Large intestine (tissue), 3 donors: ENCODE measurements around the gene GDPD5. TPM values are rescaled to one million over a fixed set of nuclear protein-coding genes. Genes with fewer than 3 reads are reported as not detected.

Source experiments
- DNase-seq, 2 donors: peaks; one replicate each; pipeline versions ENCODE4 v3.0.0 to v3.0.0-alpha.2; 2013
- H3K27ac ChIP-seq: one replicate; pipeline ENCODE4 v1.5.1; 2013; ENCODE audit warnings: low read length
- H3K27me3 ChIP-seq: 2 replicates; pipeline ENCODE4 v1.6.1; 2013; ENCODE audit warnings: low read length; ENCODE audit not compliant: control insufficient read depth, insufficient read depth
- H3K36me3 ChIP-seq: 2 replicates; pipeline ENCODE4 v1.6.1; 2013; ENCODE audit warnings: low read length; ENCODE audit not compliant: control insufficient read depth, insufficient read depth
- H3K4me1 ChIP-seq: one replicate; pipeline ENCODE4 v1.6.1; 2013; ENCODE audit warnings: low read length; ENCODE audit not compliant: control insufficient read depth, insufficient read depth
- H3K4me3 ChIP-seq: one replicate; pipeline ENCODE4 v1.5.1; 2013; ENCODE audit warnings: low read length
- H3K9me3 ChIP-seq: one replicate; pipeline ENCODE4 v1.6.1; 2013; ENCODE audit warnings: mild to moderate bottlenecking, low read depth, low read length, moderate library complexity; ENCODE audit not compliant: control insufficient read depth
- WGBS: methylation state at CpG from one replicate; pipeline ENCODE4 v1.1.5; 2013; ENCODE audit warnings: low lambda C conversion rate; ENCODE audit not compliant: insufficient coverage; 5-methylcytosine and 5-hydroxymethylcytosine counted together
- polyA plus RNA-seq: library from polyadenylated mRNA; unstranded; fragments of 120-200 nt; gene quantifications from one replicate; pipeline ENCODE4 v1.2.1, GENCODE V29; 2013

Gene GDPD5
- polyA plus RNA-seq, 1 donor = 71.7 TPM

DNA sequence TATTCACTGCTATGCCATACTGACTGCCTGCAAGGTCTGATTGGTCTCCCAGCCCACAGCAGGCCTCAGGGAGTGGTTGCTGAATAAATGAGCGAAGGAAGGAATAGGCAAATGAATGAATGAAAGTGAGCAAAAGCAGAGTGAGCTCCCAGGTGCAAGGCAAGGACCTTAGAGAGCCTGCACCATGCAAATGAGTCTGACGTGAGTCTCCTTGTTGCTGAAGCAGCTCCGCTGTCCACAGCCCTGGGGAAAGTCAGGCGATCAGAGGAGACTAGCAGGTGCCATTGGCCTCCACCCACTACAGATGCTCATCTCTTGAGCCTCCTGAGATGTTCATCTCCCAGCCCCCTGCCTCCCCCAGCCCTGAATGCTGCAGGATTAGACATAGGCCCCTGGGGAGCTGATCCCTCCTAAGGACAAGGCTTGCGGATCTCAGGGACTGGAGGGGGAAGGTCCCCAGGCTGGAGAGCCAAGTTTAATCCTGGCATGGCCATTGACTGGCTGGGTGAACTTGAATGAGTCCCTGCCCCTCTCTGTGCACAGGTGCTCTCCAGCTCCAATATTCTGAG lies 22.1 kb downstream of the GDPD5 start:
- no peak overlapping the region for H3K4me3 ChIP-seq
- no CpG with 5 or more reads among the region's 5 CpGs for WGBS
- H3K9me3 ChIP-seq = no peaks in the 10 kb centered on the region
- no peak overlapping the region for H3K27ac ChIP-seq
- H3K27me3 ChIP-seq = no peaks in the 10 kb centered on the region
- no peak for DNase-seq
- H3K36me3 ChIP-seq = no peaks in the 10 kb centered on the region
- H3K4me1 ChIP-seq = peaks cover 53% of the 10 kb centered on the region

DNA sequence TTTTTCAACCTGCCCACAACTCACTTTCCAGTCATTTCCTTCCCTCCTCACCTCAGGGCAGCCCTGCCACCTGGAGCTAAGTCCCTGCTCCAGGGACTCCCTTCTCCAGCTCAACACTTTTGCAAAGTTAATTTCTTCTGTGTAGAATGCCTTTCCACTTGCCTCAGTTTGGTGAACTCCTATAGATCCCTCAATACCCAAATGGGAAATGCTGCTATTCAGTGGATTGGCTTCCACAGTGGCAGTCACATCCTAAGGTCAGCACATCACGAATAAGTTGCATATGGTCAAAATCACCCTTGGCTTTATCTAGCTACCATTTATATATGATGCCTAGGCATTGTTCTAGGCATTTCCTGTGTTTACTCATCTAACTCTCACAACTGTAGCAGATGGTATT lies 23.6 kb downstream of the GDPD5 start:
- no CpG with 5 or more reads among the region's 1 CpG for WGBS
- H3K36me3 ChIP-seq = no peaks in the 10 kb centered on the region
- H3K27me3 ChIP-seq = no peaks in the 10 kb centered on the region
- DNase-seq = no peak
- H3K9me3 ChIP-seq = no peaks in the 10 kb centered on the region
- no peak overlapping the region for H3K4me3 ChIP-seq
- peaks cover 43% of the 10 kb centered on the region for H3K4me1 ChIP-seq
- no peak overlapping the region for H3K27ac ChIP-seq

DNA sequence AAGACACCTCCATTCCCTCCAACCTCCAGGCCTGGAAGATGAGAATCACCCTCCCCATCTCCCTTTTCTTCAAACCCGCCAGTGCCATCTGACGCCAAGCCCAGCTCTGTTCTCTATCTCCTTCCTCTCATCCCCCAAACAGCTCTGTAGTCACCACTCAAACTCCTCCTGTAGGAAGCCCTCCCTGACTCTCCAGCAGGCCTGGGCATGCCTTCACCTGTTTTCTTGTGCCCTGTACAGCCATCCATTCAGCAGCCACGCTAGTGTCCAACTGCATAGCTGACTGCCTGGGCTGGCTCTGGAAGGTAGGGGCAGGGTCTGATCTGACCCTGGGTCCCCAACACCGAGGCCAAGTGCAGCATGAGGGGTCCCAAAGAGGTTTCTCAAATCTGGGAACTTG lies 25.0 kb downstream of the GDPD5 start:
- H3K36me3 ChIP-seq = no peaks in the 10 kb centered on the region

DNA sequence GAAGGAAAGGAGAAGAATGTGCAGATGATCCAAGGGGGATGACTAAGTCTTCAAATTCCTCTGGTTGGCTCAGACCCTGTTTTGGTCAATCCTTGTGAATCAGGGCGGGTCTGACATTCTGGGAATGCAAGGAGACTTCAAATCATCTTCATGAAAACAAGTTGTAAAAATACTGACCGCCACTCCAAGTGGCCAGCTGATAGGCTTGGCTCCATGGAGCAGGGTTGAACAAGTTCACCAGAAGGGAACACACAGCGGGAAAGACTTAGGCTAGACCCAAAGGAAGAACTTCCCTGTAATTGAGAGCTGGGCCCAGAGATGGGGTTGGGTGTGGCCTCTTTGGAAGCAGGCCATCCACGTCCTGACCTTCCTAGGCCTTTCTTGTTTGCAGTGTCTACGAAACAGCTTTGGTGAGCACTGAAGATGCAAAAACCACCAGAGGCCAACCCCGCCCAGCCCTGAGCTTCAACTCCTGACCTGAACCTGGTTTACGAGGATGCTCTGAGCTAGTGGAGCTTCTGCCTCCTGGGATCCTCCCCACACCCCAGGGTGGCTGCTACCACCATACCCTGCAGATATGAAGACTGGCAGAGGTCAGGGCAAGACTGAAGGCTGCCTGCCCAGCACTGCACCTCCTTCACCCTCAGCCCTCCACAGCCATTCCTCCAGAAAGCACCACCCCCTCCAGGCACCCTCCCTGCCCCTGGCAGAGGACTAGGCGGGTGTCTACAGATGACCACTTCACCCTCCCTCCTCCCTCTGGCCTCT lies 26.1 kb downstream of the GDPD5 start:
- H3K4me3 ChIP-seq = no peak overlapping the region
- H3K9me3 ChIP-seq = no peaks in the 10 kb centered on the region
- WGBS = no CpG with 5 or more reads among the region's 8 CpGs
- no peaks in the 10 kb centered on the region for H3K36me3 ChIP-seq
- no peak overlapping the region for H3K27ac ChIP-seq
- no peaks in the 10 kb centered on the region for H3K27me3 ChIP-seq
- H3K4me1 ChIP-seq = peaks cover 29% of the 10 kb centered on the region
- no peak for DNase-seq

More for the DNA sequence above, 25.0 kb downstream of the GDPD5 start:
- H3K27me3 ChIP-seq = no peaks in the 10 kb centered on the region
- no peak overlapping the region for H3K27ac ChIP-seq
- H3K9me3 ChIP-seq = no peaks in the 10 kb centered on the region
- no peak for DNase-seq
- peaks cover 37% of the 10 kb centered on the region for H3K4me1 ChIP-seq
- WGBS = no CpG with 5 or more reads among the region's 4 CpGs
- no peak overlapping the region for H3K4me3 ChIP-seq

DNA sequence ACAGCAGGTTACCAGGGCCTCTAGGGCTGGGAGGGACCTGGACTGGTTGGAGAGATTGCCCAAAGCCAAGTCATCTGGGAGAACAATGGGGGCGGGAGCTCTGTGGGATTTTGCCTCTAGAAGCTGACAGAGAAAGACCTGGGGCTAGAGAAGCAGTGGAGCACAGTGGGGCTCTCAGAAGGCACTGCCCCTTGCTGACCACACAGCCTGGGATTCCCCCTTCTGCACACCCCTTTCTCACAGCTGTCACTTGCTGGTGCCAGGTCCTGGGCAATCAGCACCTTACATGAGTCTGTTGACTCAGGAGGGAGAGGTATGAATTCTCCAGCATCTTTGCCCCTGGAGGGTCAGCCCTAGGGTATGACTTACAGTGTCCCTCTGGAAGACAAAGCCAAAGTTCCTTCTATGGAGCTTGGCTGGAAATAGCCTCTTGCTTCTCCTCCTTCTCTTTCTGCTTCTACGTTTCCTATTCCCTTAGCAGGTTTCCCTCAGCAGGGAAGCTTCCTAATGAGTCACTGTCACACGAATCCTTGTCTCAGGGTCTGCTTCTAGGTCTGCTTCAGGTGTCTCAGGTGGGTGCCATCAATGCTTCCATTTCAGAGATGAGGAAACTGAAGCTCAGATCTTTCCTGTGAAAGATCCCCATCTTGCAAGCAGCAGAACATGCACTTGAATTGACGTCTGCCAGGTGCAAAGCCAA lies 27.0 kb downstream of the GDPD5 start:
- Histone ChIP-seq H3K27ac (no peak overlapping the region), H3K27me3 (no peaks in the 10 kb centered on the region), H3K9me3 (no peaks in the 10 kb centered on the region), H3K4me1 (peaks cover 29% of the 10 kb centered on the region), H3K4me3 (no peak overlapping the region), H3K36me3 (no peaks in the 10 kb centered on the region)
- WGBS = no CpG with 5 or more reads among the region's 4 CpGs
- DNase-seq = no peak

DNA sequence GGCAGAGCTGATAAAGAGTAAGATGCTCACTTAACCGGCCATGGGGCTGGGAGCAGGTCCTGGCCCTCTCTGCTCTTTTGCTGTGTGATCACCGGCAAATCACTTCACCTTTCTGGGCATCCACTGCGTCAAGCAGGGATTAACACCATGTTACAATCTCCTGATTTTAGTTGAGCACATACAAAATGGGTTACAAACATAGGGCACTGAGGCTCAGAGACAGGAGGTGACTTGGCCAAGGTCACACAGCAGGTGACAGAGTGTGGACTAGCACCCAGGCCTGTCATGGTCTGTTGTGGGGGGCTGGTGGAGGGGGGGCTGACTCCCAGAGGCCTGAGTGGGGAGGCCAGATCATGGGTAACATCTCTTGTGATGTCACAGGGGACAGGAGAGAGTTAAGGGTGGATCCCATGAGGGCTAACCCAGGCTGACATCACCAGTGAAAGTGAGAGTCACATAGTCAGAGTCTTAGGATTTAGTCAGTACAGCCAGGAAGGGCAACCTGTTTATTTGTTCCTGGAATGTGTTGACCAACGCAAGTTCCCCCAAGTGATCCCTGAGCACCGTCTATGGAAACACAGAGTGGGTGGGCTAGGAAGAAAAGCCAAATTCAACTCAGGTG lies 27.8 kb downstream of the GDPD5 start:
- H3K36me3 ChIP-seq = no peaks in the 10 kb centered on the region
- no peak for DNase-seq
- no peaks in the 10 kb centered on the region for H3K27me3 ChIP-seq
- peaks cover 29% of the 10 kb centered on the region for H3K4me1 ChIP-seq
- H3K4me3 ChIP-seq = no peak overlapping the region
- H3K9me3 ChIP-seq = no peaks in the 10 kb centered on the region
- no peak overlapping the region for H3K27ac ChIP-seq
- WGBS = no CpG with 5 or more reads among the region's 5 CpGs

DNA sequence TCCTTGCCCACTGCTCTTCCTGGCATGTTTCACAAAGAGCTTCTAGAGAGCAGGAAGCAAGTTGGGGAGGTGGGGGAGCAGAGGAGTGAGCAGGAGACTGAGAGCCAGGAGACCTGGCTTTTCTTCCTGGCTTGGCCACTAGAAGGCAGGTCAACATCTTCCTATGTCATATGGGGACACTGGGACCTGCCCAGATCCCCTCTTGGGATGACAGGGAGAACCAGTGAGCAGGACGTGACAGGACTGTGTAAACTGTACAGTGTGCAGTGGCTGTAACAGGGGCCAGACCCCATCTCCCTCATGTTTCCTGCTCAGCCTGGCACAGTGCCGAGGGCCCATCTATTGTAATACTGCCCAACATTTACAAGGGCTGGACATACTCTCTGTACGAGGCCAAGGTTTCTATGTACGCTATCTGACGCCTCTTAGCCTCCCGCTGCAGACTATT lies 29.4 kb downstream of the GDPD5 start:
- peaks cover 25% of the 10 kb centered on the region for H3K4me1 ChIP-seq
- no peaks in the 10 kb centered on the region for H3K36me3 ChIP-seq
- no peaks in the 10 kb centered on the region for H3K9me3 ChIP-seq
- H3K4me3 ChIP-seq = no peak overlapping the region
- 80% methylated on average over 4 of the region's 6 CpGs for WGBS
- no peaks in the 10 kb centered on the region for H3K27me3 ChIP-seq
- DNase-seq = peak in 1 of 2 donors; percentile 53
- no peak overlapping the region for H3K27ac ChIP-seq

DNA sequence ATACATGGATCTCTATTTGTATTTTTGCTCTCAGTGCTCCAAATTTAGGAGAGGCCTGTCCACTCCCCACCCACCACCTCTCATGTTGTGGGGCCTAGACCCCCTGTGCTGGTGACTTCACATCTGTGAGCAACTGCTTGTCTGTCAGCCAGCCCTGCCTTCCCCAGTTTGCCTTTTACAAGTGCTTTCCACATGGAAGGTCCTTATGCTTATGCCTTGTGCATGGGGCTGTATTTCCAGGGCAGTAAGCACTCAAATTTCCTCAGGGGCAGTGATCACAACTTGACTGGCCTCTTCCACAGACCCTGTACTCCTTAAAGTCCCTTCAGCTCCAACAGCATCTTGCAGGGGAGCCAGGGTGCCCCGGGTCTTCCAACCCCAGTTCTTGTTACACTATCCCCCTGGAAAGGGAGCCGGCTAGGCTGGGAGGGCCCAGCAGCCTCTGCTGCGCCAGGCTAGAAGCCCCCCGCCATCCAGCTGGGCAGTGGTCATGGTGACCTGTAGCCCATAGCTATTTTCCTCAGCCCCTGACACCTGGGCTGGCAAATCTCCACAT lies 29.9 kb downstream of the GDPD5 start:
- no peaks in the 10 kb centered on the region for H3K36me3 ChIP-seq
- H3K4me1 ChIP-seq = peaks cover 20% of the 10 kb centered on the region
- no peaks in the 10 kb centered on the region for H3K27me3 ChIP-seq
- no peaks in the 10 kb centered on the region for H3K9me3 ChIP-seq
- DNase-seq = no peak
- H3K4me3 ChIP-seq = no peak overlapping the region
- no CpG with 5 or more reads among the region's 4 CpGs for WGBS
- H3K27ac ChIP-seq = no peak overlapping the region

DNA sequence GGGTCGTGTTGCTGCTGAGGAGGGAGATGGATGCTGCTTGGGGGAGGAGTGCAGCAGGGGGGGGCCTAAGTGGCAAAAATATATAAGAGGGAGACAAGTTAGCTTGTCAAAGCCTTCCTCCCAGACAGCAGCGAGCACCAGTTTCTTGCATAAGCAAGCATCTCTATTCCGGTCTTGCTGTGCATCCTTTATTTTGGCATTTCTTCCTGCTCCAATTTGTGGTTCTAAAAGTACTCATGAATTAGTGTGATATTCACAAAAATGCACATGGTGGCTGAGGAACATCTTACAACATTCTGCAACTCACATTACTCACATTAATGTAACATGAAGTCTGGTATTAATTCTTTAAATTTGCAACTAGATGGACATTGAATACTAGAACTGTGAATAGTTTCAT lies 32.1 kb downstream of the GDPD5 start:
- DNase-seq = no peak
- peaks cover 11% of the 10 kb centered on the region for H3K4me1 ChIP-seq
- no peaks in the 10 kb centered on the region for H3K9me3 ChIP-seq
- 100% methylated on average over 1 of the region's 3 CpGs for WGBS
- no peak overlapping the region for H3K27ac ChIP-seq
- no peaks in the 10 kb centered on the region for H3K27me3 ChIP-seq
- H3K36me3 ChIP-seq = peaks cover 10% of the 10 kb centered on the region
- no peak overlapping the region for H3K4me3 ChIP-seq

DNA sequence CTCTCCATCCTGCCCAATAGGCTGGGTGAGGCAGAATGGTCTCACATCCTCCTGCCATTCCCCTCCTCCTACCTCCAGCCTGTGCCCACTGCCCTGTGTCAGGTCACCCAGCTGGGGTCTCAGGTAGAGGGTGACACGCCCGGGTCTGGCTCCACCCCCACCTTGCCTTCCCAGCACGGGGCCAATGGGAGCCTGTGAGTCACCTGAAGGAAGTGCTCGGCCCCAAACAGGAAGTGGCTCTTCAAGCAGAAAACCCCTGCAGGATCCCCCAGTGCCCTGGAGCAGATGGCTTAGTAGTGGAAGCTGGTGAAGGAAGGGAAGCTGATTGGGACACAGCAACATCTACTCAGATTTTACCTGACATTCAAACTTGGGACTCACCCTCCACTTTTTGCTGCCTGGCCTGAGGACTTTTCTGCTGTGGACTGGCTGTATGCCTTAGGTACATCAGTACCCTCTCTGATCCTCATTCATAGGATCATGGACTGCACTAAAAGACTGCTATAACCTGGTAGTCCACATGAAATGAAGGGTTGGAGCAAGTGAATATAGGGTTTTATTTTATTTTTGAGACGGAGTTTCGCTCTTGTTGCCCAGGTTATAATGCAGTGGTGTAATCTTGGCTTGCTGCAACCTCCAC lies 33.4 kb downstream of the GDPD5 start:
- no peak for DNase-seq
- Histone ChIP-seq H3K27me3 (no peaks in the 10 kb centered on the region), H3K27ac (no peak overlapping the region), H3K4me1 (peaks cover 6% of the 10 kb centered on the region), H3K36me3 (peaks cover 16% of the 10 kb centered on the region), H3K4me3 (no peak overlapping the region), H3K9me3 (no peaks in the 10 kb centered on the region)
- no CpG with 5 or more reads among the region's 6 CpGs for WGBS
